Measurements from ENCODE around the gene RAB12.
A peak's percentile ranks its signal among the peaks of the same experiment; 100 is the strongest.

The RAB12 gene, protein sequence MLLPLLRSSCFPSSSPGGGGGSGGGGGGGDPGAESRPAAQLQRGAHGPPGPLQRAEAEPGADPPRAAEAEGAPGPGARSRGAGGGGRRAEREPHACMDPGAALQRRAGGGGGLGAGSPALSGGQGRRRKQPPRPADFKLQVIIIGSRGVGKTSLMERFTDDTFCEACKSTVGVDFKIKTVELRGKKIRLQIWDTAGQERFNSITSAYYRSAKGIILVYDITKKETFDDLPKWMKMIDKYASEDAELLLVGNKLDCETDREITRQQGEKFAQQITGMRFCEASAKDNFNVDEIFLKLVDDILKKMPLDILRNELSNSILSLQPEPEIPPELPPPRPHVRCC

DNA sequence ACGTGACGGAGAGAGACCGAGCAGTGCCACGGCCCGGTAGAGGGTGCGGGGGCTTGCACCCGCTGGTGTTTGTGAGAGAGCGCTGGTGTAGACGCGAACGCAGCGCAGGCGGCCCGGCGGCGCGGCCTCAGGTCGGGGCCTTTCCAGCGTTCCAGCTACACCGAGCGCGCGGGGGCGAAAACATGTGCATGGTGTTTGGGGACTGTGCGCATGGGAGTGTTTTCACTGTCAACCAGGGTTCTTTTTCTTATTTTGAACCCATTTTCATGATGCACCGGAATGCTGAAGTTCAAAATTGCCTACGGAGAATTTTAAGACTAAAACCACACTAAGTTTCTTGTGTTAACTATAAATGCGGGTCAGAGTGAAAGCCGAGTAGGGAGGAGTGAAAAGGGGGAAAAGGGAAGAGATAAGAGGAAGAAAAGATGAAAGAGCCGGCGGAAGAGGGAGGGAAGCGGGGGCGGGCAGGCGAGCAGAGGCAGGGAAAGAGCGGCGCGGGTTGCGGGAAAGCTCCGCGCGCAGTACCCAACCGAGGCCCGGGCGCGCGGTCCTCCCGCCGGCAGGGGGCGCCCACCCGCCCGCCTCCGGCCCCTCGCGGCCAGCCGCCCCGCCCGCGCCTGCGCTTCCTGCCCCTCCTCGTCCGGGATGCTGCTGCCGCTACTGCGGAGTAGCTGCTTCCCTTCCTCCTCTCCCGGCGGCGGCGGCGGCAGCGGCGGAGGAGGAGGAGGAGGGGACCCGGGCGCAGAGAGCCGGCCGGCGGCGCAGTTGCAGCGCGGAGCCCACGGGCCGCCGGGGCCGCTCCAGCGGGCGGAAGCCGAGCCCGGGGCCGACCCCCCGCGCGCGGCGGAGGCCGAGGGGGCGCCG lies at the start of gene RAB12:
Gene RAB12, plus strand, starts transcription at position 643 of the 864 bp plus-strand sequence. Its CDS starts 3 bp downstream, at position 646.
- H3K27ac ChIP-seq = peak within 1 kb of the TSS; percentile 23
- TF ChIP-seq, protein P1, sequence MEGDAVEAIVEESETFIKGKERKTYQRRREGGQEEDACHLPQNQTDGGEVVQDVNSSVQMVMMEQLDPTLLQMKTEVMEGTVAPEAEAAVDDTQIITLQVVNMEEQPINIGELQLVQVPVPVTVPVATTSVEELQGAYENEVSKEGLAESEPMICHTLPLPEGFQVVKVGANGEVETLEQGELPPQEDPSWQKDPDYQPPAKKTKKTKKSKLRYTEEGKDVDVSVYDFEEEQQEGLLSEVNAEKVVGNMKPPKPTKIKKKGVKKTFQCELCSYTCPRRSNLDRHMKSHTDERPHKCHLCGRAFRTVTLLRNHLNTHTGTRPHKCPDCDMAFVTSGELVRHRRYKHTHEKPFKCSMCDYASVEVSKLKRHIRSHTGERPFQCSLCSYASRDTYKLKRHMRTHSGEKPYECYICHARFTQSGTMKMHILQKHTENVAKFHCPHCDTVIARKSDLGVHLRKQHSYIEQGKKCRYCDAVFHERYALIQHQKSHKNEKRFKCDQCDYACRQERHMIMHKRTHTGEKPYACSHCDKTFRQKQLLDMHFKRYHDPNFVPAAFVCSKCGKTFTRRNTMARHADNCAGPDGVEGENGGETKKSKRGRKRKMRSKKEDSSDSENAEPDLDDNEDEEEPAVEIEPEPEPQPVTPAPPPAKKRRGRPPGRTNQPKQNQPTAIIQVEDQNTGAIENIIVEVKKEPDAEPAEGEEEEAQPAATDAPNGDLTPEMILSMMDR (IDR thresholded peaks at IDR 0.05) = peak; percentile 66
- peaks cover 70% of the 10 kb centered on the region for H3K27me3 ChIP-seq
- H3K36me3 ChIP-seq = no peaks in the 10 kb centered on the region
- peak within 1 kb of the TSS; percentile 72 to 77 for H3K4me3 ChIP-seq (ENCODE audit: low read depth in 1 of 2, low read length in 1 of 2)
- no peaks in the 10 kb centered on the region for H3K9me3 ChIP-seq
- H3K4me1 ChIP-seq (ENCODE audit: control insufficient read depth in 1 of 2, insufficient read depth in 1 of 2, low read depth in 1 of 2, low read length in 1 of 2) = peaks cover 16 to 20% of the 10 kb centered on the region in 2 experiments

DNA sequence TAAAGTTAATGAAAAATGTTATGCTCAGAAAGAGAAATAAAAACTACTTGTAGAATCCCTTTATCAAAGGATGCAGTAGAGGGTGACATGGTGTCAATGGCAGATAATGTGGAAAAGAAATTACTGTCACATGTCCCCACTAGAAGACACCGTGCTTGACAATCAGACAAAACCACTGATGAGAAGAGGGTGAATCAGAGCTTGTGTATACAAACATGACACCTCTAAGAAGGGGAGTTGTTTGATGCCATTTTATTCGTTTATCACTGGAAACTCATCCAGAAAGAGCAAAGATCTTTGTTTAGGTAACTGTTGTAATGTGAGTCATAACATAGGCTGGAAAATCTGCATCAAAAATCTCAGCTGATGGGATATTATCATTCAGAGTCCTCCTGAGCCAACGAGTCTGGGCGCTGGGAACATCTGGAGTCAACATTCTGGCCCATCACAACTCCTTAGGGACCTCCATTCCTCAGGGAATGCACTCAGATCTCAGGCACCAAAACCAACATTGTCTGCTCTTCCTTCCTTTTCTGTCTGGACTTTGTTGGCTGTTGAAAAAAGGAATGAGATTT lies 49.5 kb upstream of the RAB12 start:
- no peaks in the 10 kb centered on the region for H3K36me3 ChIP-seq
- H3K27ac ChIP-seq = no peak overlapping the region

DNA sequence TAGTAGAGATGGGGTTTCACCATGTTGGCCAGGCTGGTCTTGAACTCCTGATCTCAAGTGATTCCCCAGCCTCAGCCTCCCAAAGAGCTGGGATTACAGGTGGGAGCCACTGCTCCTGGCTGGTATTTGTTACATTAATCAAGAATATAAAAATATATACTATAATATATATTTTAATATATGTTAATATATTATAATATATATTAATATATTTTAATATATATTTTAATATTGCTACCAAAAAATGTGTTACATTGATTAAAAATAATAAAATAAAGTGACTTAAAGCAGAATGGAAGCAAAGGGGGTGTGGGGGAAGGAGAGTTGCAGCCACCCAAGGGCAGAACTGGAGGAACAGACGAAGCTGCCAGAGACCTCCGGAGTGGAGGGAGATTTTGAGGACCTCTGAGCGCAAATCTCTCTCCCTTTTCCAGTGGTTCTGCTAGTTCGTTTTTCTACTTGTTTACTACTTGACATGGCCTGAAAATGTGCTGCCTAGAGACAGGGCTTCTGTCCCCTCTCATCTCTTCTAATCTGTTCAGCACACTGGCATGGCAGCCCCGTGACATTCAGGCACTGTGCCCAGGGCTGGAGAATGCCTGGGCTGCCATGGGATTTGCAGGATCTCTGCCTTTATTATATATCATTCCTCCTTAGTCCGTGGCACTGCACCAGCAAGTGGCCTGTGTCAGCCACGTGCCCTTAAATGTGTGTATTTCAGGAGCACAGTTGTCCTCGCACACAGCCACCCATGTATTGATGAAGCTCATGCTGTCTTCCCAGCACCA lies 47.9 kb upstream of the RAB12 start:
- no peaks in the 10 kb centered on the region for H3K9me3 ChIP-seq
- TF ChIP-seq, protein P1 (IDR thresholded peaks at IDR 0.05) = no peak

More for the DNA sequence above, 49.5 kb upstream of the RAB12 start:
- Histone ChIP-seq H3K9me3 (no peaks in the 10 kb centered on the region), H3K4me3 (ENCODE audit: low read depth in 1 of 2, low read length in 1 of 2) (no peak overlapping the region), H3K27me3 (no peaks in the 10 kb centered on the region), H3K4me1 (ENCODE audit: control insufficient read depth in 1 of 2, insufficient read depth in 1 of 2, low read depth in 1 of 2, low read length in 1 of 2) (no peaks in the 10 kb centered on the region)
- TF ChIP-seq, protein P1 (IDR thresholded peaks at IDR 0.05) = no peak

DNA sequence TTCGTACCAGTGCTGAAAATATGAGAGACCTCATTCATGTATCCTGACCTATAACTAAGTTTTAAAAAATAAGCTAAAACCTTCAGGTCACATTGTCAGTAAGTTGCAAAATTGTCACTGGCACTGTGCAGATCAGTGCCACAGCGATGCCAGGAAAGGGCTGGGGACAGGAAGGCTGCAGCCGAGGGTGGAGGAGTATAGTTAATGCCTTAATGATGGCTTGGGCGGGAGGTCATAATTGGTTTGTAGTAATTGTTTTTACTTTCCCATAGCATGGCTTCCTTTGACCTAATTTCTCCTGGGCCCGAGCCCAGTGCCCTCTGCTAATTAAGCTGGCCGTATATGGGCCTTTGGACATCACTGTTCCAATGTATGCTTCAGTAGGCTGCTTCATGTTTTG lies 47.2 kb upstream of the RAB12 start:
- no peaks in the 10 kb centered on the region for H3K27me3 ChIP-seq
- TF ChIP-seq, protein P1 (IDR thresholded peaks at IDR 0.05) = no peak
- no peak overlapping the region for H3K27ac ChIP-seq
- H3K4me1 ChIP-seq (ENCODE audit: control insufficient read depth in 1 of 2, insufficient read depth in 1 of 2, low read depth in 1 of 2, low read length in 1 of 2) = no peaks in the 10 kb centered on the region
- H3K9me3 ChIP-seq = no peaks in the 10 kb centered on the region
- H3K4me3 ChIP-seq (ENCODE audit: low read depth in 1 of 2, low read length in 1 of 2) = no peak overlapping the region
- no peaks in the 10 kb centered on the region for H3K36me3 ChIP-seq

More for the DNA sequence above, 47.9 kb upstream of the RAB12 start:
- Histone ChIP-seq H3K27ac (no peak overlapping the region), H3K36me3 (no peaks in the 10 kb centered on the region), H3K4me3 (ENCODE audit: low read depth in 1 of 2, low read length in 1 of 2) (no peak overlapping the region), H3K27me3 (no peaks in the 10 kb centered on the region), H3K4me1 (ENCODE audit: control insufficient read depth in 1 of 2, insufficient read depth in 1 of 2, low read depth in 1 of 2, low read length in 1 of 2) (no peaks in the 10 kb centered on the region)

DNA sequence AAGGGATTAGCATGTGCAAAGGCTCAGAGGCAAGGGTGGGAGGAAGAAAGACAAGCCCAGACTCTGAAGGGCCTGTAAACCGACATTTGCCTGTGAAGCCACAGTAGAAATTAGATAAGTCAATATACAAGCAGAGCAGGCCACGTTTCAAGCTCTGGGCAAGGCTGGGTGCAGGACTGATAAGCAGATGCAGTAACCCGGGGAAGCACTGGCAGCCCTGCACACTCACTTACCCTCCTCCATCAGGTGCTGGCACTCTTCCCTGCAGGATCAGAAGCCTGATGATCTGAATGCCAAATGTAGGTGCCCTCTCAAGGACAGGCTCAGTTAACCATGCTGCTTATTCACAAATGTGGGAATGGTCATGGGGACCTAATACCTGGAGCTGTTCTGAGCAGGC lies 46.3 kb upstream of the RAB12 start:
- Histone ChIP-seq H3K4me1 (ENCODE audit: control insufficient read depth in 1 of 2, insufficient read depth in 1 of 2, low read depth in 1 of 2, low read length in 1 of 2) (no peaks in the 10 kb centered on the region), H3K36me3 (no peaks in the 10 kb centered on the region), H3K4me3 (ENCODE audit: low read depth in 1 of 2, low read length in 1 of 2) (no peak overlapping the region), H3K9me3 (no peaks in the 10 kb centered on the region), H3K27ac (no peak overlapping the region), H3K27me3 (no peaks in the 10 kb centered on the region)
- TF ChIP-seq, protein P1 (IDR thresholded peaks at IDR 0.05) = no peak
